NOMO-1 treated with DMSO at 0.1 percent for 48 hours (cell line): ENCODE results near the gene SWT1.
"Not testable (repeated sequence)": the region's sequence is repeated elsewhere in the genome, so short reads cannot be mapped to it uniquely, and the experiment has no call there.

Experiments used
- DNase-seq: peaks from one replicate; lab custom pipeline; 2025; ENCODE audit not compliant: unreplicated experiment; lab: John Stamatoyannopoulos, UW

The SWT1 gene

GRCh38 chr1:185170291-185170848 is 13.4 kb downstream of the SWT1 start:
- peak; percentile 47 for DNase-seq

GRCh38 chr1:185193756-185194155 is 36.8 kb downstream of the SWT1 start:
- no peak for DNase-seq

- DNase-seq: not testable (repeated sequence)
Observed at GRCh38 chr1:185198712-185199111, 41.7 kb downstream of the SWT1 start.

- DNase-seq: no peak
Observed at GRCh38 chr1:185200889-185201288, 43.9 kb downstream of the SWT1 start.

GRCh38 chr1:185207170-185207569 is 50.2 kb downstream of the SWT1 start:
- no peak for DNase-seq

- DNase-seq: no peak
Observed at GRCh38 chr1:185207980-185208602, 51.1 kb downstream of the SWT1 start.

GRCh38 chr1:185208626-185209180 is 51.7 kb downstream of the SWT1 start:
- DNase-seq: no peak

GRCh38 chr1:185209357-185209756 is 52.4 kb downstream of the SWT1 start:
- not testable (repeated sequence) for DNase-seq

- no peak for DNase-seq
Observed at GRCh38 chr1:185213091-185213490, 56.1 kb downstream of the SWT1 start.

- DNase-seq: no peak
Observed at GRCh38 chr1:185215911-185216310, 58.9 kb downstream of the SWT1 start.

- DNase-seq: no peak
Observed at GRCh38 chr1:185224132-185224531, 67.2 kb downstream of the SWT1 start.

GRCh38 chr1:185227161-185227560 is 70.2 kb downstream of the SWT1 start:
- no peak for DNase-seq

- no peak for DNase-seq
Observed at GRCh38 chr1:185228979-185229378, 72.0 kb downstream of the SWT1 start.

GRCh38 chr1:185229981-185230380 is 73.0 kb downstream of the SWT1 start:
- no peak for DNase-seq

- DNase-seq: no peak
Observed at GRCh38 chr1:185232874-185233273, 75.9 kb downstream of the SWT1 start.

GRCh38 chr1:185234183-185234582 is 77.2 kb downstream of the SWT1 start:
- DNase-seq: not testable (repeated sequence)

GRCh38 chr1:185237176-185237575 is 80.2 kb downstream of the SWT1 start:
- DNase-seq: not testable (repeated sequence)

GRCh38 chr1:185237661-185238060 is 80.7 kb downstream of the SWT1 start:
- no peak for DNase-seq

- DNase-seq: no peak
Observed at GRCh38 chr1:185238447-185238846, 81.5 kb downstream of the SWT1 start.

- DNase-seq: no peak
Observed at GRCh38 chr1:185239861-185240260, 82.9 kb downstream of the SWT1 start.

- no peak for DNase-seq
Observed at GRCh38 chr1:185241127-185241526, 84.2 kb downstream of the SWT1 start.

GRCh38 chr1:185244015-185244747 is 87.2 kb downstream of the SWT1 start:
- DNase-seq: no peak
